HEK293 (cell line): ENCODE measurements around the gene CYP2D6.

Experiments
- KLF10 ChIP-seq: fragments of 450-650 bp; IDR thresholded peaks from 2 replicates; pipeline ENCODE4 v1.5.1; 2018; ENCODE audit warnings: missing biosample characterization, mild to moderate bottlenecking, missing genetic modification characterization
- KLF17 ChIP-seq: fragments of 450-650 bp; formaldehyde crosslinking; IDR thresholded peaks from 2 replicates; pipeline ENCODE4 v1.5.1; 2016; ENCODE audit warnings: missing biosample characterization, missing genetic modification characterization
- KLF7 ChIP-seq: fragments of 450-650 bp; formaldehyde crosslinking; IDR thresholded peaks from 2 replicates; pipeline ENCODE4 v1.5.1; 2016; ENCODE audit warnings: missing biosample characterization, missing genetic modification characterization, borderline replicate concordance
- PRDM1 ChIP-seq: fragments of 450-650 bp; formaldehyde crosslinking; IDR thresholded peaks from 2 replicates; pipeline ENCODE4; 2016; ENCODE audit warnings: missing biosample characterization, missing genetic modification characterization
- SETDB1 ChIP-seq: IDR thresholded peaks from one replicate; pipeline ENCODE4 v1.6.1; 2017; ENCODE audit warnings: mild to moderate bottlenecking, low read length, moderate library complexity, mixed read lengths; ENCODE audit not compliant: insufficient read length
- SP3 ChIP-seq: fragments of 450-650 bp; formaldehyde crosslinking; IDR thresholded peaks from 2 replicates; pipeline ENCODE4 v1.5.1; 2016; ENCODE audit warnings: missing biosample characterization, missing genetic modification characterization
- SP7 ChIP-seq: fragments of 450-650 bp; formaldehyde crosslinking; IDR thresholded peaks from 2 replicates; pipeline ENCODE4 v1.5.1; 2016; ENCODE audit warnings: missing biosample characterization, missing genetic modification characterization
- YY2 ChIP-seq: fragments of 450-650 bp; formaldehyde crosslinking; IDR thresholded peaks from 2 replicates; pipeline ENCODE4 v1.5.1; 2016; ENCODE audit warnings: missing biosample characterization, missing genetic modification characterization
- ZBTB17 ChIP-seq: fragments of 450-650 bp; formaldehyde crosslinking; IDR thresholded peaks from 2 replicates; pipeline ENCODE4 v1.5.1; 2016; ENCODE audit warnings: missing biosample characterization, missing genetic modification characterization
- ZBTB20 ChIP-seq: fragments of 450-650 bp; formaldehyde crosslinking; IDR thresholded peaks from 2 replicates; pipeline ENCODE4 v1.5.1; 2016; ENCODE audit warnings: missing biosample characterization, missing genetic modification characterization
- ZEB2 ChIP-seq: fragments of 450-650 bp; formaldehyde crosslinking; IDR thresholded peaks from 2 replicates; pipeline ENCODE4 v1.5.1; 2016; ENCODE audit warnings: missing biosample characterization, missing genetic modification characterization
- ZNF23 ChIP-seq: fragments of 450-650 bp; formaldehyde crosslinking; IDR thresholded peaks from 2 replicates; pipeline ENCODE4 v1.5.1; 2016; ENCODE audit warnings: missing biosample characterization, missing genetic modification characterization, borderline replicate concordance
- ZNF341 ChIP-seq: fragments of 450-650 bp; formaldehyde crosslinking; IDR thresholded peaks from 2 replicates; pipeline ENCODE4; 2016; ENCODE audit warnings: low read depth, missing biosample characterization, missing genetic modification characterization
- ZNF37A ChIP-seq: fragments of 450-650 bp; IDR thresholded peaks from 2 replicates; pipeline ENCODE4 v1.5.1; 2018; ENCODE audit warnings: missing biosample characterization, missing genetic modification characterization
- ZNF449 ChIP-seq: fragments of 450-650 bp; formaldehyde crosslinking; IDR thresholded peaks from 2 replicates; pipeline ENCODE4 v1.5.1; 2017; ENCODE audit warnings: missing biosample characterization, mild to moderate bottlenecking, missing genetic modification characterization, moderate library complexity
- ZNF518A ChIP-seq: fragments of 450-650 bp; formaldehyde crosslinking; conservative IDR thresholded peaks from 2 replicates; pipeline ENCODE4 v1.5.1; 2016; ENCODE audit warnings: low read depth, missing biosample characterization, missing genetic modification characterization
- ZNF580 ChIP-seq: fragments of 450-650 bp; formaldehyde crosslinking; IDR thresholded peaks from 2 replicates; pipeline ENCODE4 v1.5.1; 2016; ENCODE audit warnings: missing biosample characterization, missing genetic modification characterization
- ZNF629 ChIP-seq: fragments of 450-650 bp; formaldehyde crosslinking; IDR thresholded peaks from 2 replicates; pipeline ENCODE4 v1.5.1; 2017; ENCODE audit warnings: missing biosample characterization, missing genetic modification characterization
- ZNF664 ChIP-seq: fragments of 450-650 bp; formaldehyde crosslinking; IDR thresholded peaks from 2 replicates; pipeline ENCODE4 v1.5.1; 2016; ENCODE audit warnings: missing biosample characterization, missing genetic modification characterization
- ZNF701 ChIP-seq: fragments of 450-650 bp; formaldehyde crosslinking; IDR thresholded peaks from 2 replicates; pipeline ENCODE4 v1.5.1; 2016; ENCODE audit warnings: missing biosample characterization, missing genetic modification characterization
- ZNF707 ChIP-seq: fragments of 450-650 bp; formaldehyde crosslinking; IDR thresholded peaks from 2 replicates; pipeline ENCODE4 v1.5.1; 2016; ENCODE audit warnings: missing biosample characterization, missing genetic modification characterization
- ZNF777 ChIP-seq: fragments of 450-650 bp; formaldehyde crosslinking; IDR thresholded peaks from 2 replicates; pipeline ENCODE4 v1.5.1; 2017; ENCODE audit warnings: missing biosample characterization, missing genetic modification characterization, borderline replicate concordance
- ZXDB ChIP-seq: fragments of 450-650 bp; formaldehyde crosslinking; IDR thresholded peaks from 2 replicates; pipeline ENCODE4 v1.5.1; 2016; ENCODE audit warnings: missing biosample characterization, missing genetic modification characterization
- TF ChIP-seq, protein P1 (sequence below): fragments of 450-650 bp; formaldehyde crosslinking; IDR thresholded peaks from 2 replicates; pipeline ENCODE4 v1.5.1; 2016; ENCODE audit warnings: missing biosample characterization, missing genetic modification characterization
- TF ChIP-seq, protein P2 (sequence below): fragments of 450-650 bp; formaldehyde crosslinking; IDR thresholded peaks from 2 replicates; pipeline ENCODE4 v1.5.1; 2016; ENCODE audit warnings: missing biosample characterization, missing genetic modification characterization
- TF ChIP-seq, protein P3 (sequence below): sonication (generic); formaldehyde crosslinking; IDR thresholded peaks from 2 replicates; pipeline ENCODE4 v1.8.1; 2022; ENCODE audit warnings: mild to moderate bottlenecking, moderate library complexity, missing genetic modification reagents

Gene CYP2D6

DNA sequence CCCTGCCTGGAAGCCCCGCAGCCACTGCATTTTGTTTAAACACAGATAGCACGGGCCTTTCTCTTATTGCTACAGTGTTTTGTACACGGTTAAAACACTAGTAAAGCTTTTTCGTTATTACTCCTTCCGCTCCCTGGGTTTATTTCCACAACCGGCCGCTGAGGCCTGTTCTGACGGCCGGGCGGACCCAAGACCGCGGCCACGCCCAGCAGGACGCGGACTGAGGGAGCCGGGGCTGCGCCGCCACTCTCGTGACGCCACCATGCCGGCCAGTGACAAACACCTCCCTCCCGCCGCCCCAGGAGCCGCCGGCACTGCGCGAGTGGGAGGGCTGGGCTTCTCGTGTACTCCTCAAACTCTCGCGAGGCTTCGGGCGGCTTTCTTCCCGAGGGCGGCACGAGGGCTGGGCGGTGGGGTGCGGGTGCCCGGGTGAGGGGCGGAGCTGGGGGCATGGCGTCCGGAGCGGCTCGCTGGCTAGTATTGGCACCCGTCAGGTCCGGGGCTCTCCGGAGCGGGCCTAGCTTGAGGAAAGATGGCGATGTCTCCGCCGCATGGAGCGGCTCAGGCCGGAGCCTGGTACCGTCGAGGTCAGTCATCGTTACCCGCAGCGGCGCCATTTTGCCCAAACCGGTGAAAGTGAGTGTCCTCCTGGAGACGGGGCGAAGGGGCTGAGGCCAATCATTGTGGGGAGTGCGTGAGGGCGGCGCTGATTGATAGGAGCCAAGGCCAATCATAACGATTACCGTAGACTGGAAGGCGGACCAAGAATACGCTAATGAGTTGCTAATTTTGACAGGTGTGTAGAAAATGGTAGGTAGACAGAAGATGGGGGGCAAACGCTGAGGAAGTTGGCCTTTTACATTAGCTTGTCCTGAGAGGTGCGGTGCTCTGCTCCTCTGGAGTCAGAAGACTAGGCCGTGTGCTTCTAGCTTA, 51.0 kb downstream of the CYP2D6 start, which contains the start of gene SMDT1 (continued):
- TF ChIP-seq ZNF341 (tag by site-specific recombination) (peak; percentile 84), SP3 (tag by site-specific recombination) (peak; percentile 94), ZNF518A (tag by site-specific recombination) (no peak; the same call in 1 of the 2 replicates), SETDB1 (no peak), SP7 (tag by site-specific recombination) (peak; percentile 85; the same call in 1 of the 2 replicates), ZNF449 (tag by site-specific recombination) (0 out of 2 replicates have a peak, but pooled peaks have one; percentile 31), ZNF707 (tag by site-specific recombination) (no peak), YY2 (tag by site-specific recombination) (peak; percentile 94), ZNF664 (no peak), ZXDB (peak; percentile 96), ZBTB20 (tag by site-specific recombination) (peak; percentile 93), PRDM1 (tag by site-specific recombination) (peak; percentile 72; the same call in 1 of the 2 replicates), ZBTB17 (peak; percentile 68), KLF17 (tag by site-specific recombination) (peak; percentile 70), ZNF777 (peak; percentile 97), ZNF629 (tag by site-specific recombination) (peak; percentile 89), ZNF701 (tag by site-specific recombination) (no peak), ZNF37A (tag by site-specific recombination) (peak; percentile 76), ZNF580 (tag by site-specific recombination) (peak; percentile 78), KLF10 (tag by site-specific recombination) (peak; percentile 89), ZEB2 (peak; percentile 97), KLF7 (tag by site-specific recombination) (peak; percentile 86), ZNF23 (no peak)
- TF ChIP-seq, protein P1, sequence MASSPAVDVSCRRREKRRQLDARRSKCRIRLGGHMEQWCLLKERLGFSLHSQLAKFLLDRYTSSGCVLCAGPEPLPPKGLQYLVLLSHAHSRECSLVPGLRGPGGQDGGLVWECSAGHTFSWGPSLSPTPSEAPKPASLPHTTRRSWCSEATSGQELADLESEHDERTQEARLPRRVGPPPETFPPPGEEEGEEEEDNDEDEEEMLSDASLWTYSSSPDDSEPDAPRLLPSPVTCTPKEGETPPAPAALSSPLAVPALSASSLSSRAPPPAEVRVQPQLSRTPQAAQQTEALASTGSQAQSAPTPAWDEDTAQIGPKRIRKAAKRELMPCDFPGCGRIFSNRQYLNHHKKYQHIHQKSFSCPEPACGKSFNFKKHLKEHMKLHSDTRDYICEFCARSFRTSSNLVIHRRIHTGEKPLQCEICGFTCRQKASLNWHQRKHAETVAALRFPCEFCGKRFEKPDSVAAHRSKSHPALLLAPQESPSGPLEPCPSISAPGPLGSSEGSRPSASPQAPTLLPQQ (tag by site-specific recombination), result peak; percentile 90
- TF ChIP-seq, protein P2, sequence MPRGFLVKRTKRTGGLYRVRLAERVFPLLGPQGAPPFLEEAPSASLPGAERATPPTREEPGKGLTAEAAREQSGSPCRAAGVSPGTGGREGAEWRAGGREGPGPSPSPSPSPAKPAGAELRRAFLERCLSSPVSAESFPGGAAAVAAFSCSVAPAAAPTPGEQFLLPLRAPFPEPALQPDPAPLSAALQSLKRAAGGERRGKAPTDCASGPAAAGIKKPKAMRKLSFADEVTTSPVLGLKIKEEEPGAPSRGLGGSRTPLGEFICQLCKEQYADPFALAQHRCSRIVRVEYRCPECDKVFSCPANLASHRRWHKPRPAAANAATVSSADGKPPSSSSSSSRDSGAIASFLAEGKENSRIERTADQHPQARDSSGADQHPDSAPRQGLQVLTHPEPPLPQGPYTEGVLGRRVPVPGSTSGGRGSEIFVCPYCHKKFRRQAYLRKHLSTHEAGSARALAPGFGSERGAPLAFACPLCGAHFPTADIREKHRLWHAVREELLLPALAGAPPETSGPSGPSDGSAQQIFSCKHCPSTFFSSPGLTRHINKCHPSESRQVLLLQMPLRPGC (tag by site-specific recombination), result peak; percentile 64
- TF ChIP-seq, protein P3, sequence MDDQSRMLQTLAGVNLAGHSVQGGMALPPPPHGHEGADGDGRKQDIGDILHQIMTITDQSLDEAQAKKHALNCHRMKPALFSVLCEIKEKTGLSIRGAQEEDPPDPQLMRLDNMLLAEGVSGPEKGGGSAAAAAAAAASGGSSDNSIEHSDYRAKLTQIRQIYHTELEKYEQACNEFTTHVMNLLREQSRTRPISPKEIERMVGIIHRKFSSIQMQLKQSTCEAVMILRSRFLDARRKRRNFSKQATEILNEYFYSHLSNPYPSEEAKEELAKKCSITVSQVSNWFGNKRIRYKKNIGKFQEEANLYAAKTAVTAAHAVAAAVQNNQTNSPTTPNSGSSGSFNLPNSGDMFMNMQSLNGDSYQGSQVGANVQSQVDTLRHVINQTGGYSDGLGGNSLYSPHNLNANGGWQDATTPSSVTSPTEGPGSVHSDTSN (CRISPR knock-in tag), result peak; percentile 92
